HCT116 (cell line): ENCODE data around the gene TET2. TPM values are rescaled to one million over a fixed set of nuclear protein-coding genes. Genes with fewer than 3 reads are reported as not detected.

ENCODE experiments used
- ATAC-seq: fragments of 200-7000 bp; cut with Tn5 transposase; 2 replicates; pipeline ENCODE4 v1.9.1; 2020; ENCODE audit warnings: mild to moderate bottlenecking, moderate library complexity
- BruUV-seq: library from RNA; stranded (reverse); fragments of 400-500 nt; replicated peaks from 2 replicates; lab custom pipeline; 2021; lab: Mats Ljungman, UMichigan
- CTCF ChIA-PET: fragments of 300-600 bp; sonication (Branson Sonifier 250); formaldehyde crosslinking; loops from one replicate; lab custom pipeline; 2021; ENCODE audit warnings: antibody characterized with exemption; lab: Charles Lee
- POLR2A ChIA-PET: fragments of 300-600, 350-600 bp; sonication (Branson Sonifier 250); formaldehyde crosslinking; loops from one replicate; lab custom pipeline; 2021; ENCODE audit warnings: antibody characterized with exemption; lab: Charles Lee
- RAD21 ChIA-PET, 2 experiments: fragments of 300-600 bp; sonication (Branson Sonifier 250); formaldehyde crosslinking; loops; one replicate each; lab custom pipeline; 2023; ENCODE audit warnings: low total read pairs in 2 of 2; ENCODE audit not compliant: uncharacterized antibody in 2 of 2, unreplicated experiment in 2 of 2, low non-redundant PET in 1 of 2; lab: Charles Lee
- DNase-seq: peaks from one replicate; pipeline ENCODE4 v3.0.0-alpha.2; 2010; ENCODE audit warnings: low read depth, low spot score
- H2AFZ ChIP-seq: fragments of 200-600 bp; shearing (Covaris generic), sonication (generic); 2 replicates; pipeline ENCODE4 v1.6.1; 2017; ENCODE audit warnings: low read depth, mixed run types, mixed read lengths, antibody characterized with exemption, low read length; ENCODE audit not compliant: poor library complexity, severe bottlenecking
- H3K27ac ChIP-seq: 2 replicates; pipeline ENCODE4 v1.5.1; 2012; ENCODE audit warnings: low read depth, low read length
- H3K27me3 ChIP-seq: fragments of 200-600 bp; sonication (generic); 2 replicates; pipeline ENCODE4 v1.6.1; 2016; ENCODE audit warnings: mixed run types, low read length, mixed read lengths; ENCODE audit not compliant: insufficient read depth
- H3K36me3 ChIP-seq, 2 experiments: fragments of 200-500 bp in 1 of 2; fragments of 200-600 bp in 1 of 2; sonication (Bioruptor generic) in 1 of 2; sonication (generic) in 1 of 2; 2 replicates each; pipeline versions ENCODE4 v1.5.1 to v1.6.1; 2014 to 2016; ENCODE audit warnings: low read length in 2 of 2, inconsistent platforms in 1 of 2, mixed read lengths in 1 of 2, mixed run types in 1 of 2; ENCODE audit not compliant: insufficient read depth in 2 of 2, control insufficient read depth in 1 of 2
- H3K4me1 ChIP-seq, 2 experiments: fragments of 200-600 bp in 1 of 2; sonication (generic) in 1 of 2; 2 replicates each; pipeline versions ENCODE4 v1.5.1 to v1.6.1; 2012 to 2017; ENCODE audit warnings: low read length in 2 of 2, inconsistent platforms in 1 of 2, mild to moderate bottlenecking in 1 of 2, mixed read lengths in 1 of 2, mixed run types in 1 of 2, moderate library complexity in 1 of 2; ENCODE audit not compliant: insufficient read depth in 2 of 2, control insufficient read depth in 1 of 2
- H3K4me2 ChIP-seq: fragments of 200-600 bp; sonication (generic); 2 replicates; pipeline ENCODE4 v1.6.1; 2017; ENCODE audit warnings: mixed run types, low read length, mixed read lengths
- H3K4me3 ChIP-seq, 2 experiments: fragments of 200-600 bp in 1 of 2; sonication (generic) in 1 of 2; replicated peaks in 1 of 2; 2 replicates each; pipeline ENCODE4 v1.5.1; 2011 to 2016; ENCODE audit warnings: low read length in 2 of 2, control low read depth in 1 of 2, low read depth in 1 of 2, mild to moderate bottlenecking in 1 of 2, mixed read lengths in 1 of 2, mixed run types in 1 of 2
- H3K79me2 ChIP-seq: fragments of 200-600 bp; sonication (generic); 2 replicates; pipeline ENCODE4 v1.6.1; 2017; ENCODE audit warnings: mild to moderate bottlenecking, mixed run types, low read length, moderate library complexity, mixed read lengths; ENCODE audit not compliant: insufficient read depth
- H3K9ac ChIP-seq: fragments of 200-600 bp; sonication (generic); 2 replicates; pipeline ENCODE4 v1.6.1; 2016; ENCODE audit warnings: low read length, mixed read lengths
- H3K9me2 ChIP-seq: fragments of 200-600 bp; sonication (generic), shearing (Covaris generic); 2 replicates; pipeline ENCODE4 v1.6.1; 2017; ENCODE audit warnings: mixed run types, mild to moderate bottlenecking, moderate library complexity; ENCODE audit not compliant: insufficient read depth
- H3K9me3 ChIP-seq, 2 experiments: fragments of 200-500 bp in 1 of 2; fragments of 200-600 bp in 1 of 2; sonication (Bioruptor generic) in 1 of 2; sonication (generic) in 1 of 2; 2 replicates each; pipeline ENCODE4 v1.6.1; 2014 to 2017; ENCODE audit warnings: low read length in 2 of 2, mixed read lengths in 2 of 2, inconsistent platforms in 1 of 2, low read depth in 1 of 2, mild to moderate bottlenecking in 1 of 2, mixed run types in 1 of 2, moderate library complexity in 1 of 2; ENCODE audit not compliant: control insufficient read depth in 1 of 2, insufficient read depth in 1 of 2
- H4K20me1 ChIP-seq: fragments of 200-600 bp; sonication (generic), shearing (Covaris generic); 2 replicates; pipeline ENCODE4 v1.6.1; 2017; ENCODE audit warnings: mixed run types, mild to moderate bottlenecking, moderate library complexity; ENCODE audit not compliant: insufficient read depth
- EGR1 ChIP-seq: IDR thresholded peaks from 2 replicates; pipeline ENCODE4 v1.6.1; 2012; ENCODE audit warnings: low read depth
- EZH2phosphoT487 ChIP-seq: fragments of 200-600 bp; IDR thresholded peaks from 2 replicates; pipeline ENCODE4 v1.6.1; 2018; ENCODE audit warnings: antibody characterized with exemption, borderline replicate concordance
- JUND ChIP-seq: IDR thresholded peaks from 2 replicates; pipeline ENCODE4 v1.6.1; 2012
- POLR2A ChIP-seq: IDR thresholded peaks from 2 replicates; pipeline ENCODE4 v1.7.0; 2011; ENCODE audit warnings: borderline replicate concordance; ENCODE audit not compliant: insufficient read depth, insufficient read length; ENCODE audit errors: extremely low read depth
- POLR2AphosphoS5 ChIP-seq: IDR thresholded peaks from 2 replicates; pipeline ENCODE4 v1.6.1; 2011; ENCODE audit warnings: mild to moderate bottlenecking, low read depth, low read length, moderate library complexity
- SP1 ChIP-seq: IDR thresholded peaks from 2 replicates; pipeline ENCODE4 v1.6.1; 2012; ENCODE audit warnings: low read depth
- intact Hi-C: fragments of 100-400 bp; cut with micrococcal nuclease; formaldehyde crosslinking; loops from 2 replicates; pipeline ENCODE4 v1.10.0; 2022
- total RNA-seq: library from RNA; stranded (reverse); gene quantifications from one replicate; pipeline ENCODE4 v1.2.1, GENCODE V29; 2021; ENCODE audit not compliant: unreplicated experiment
- TF ChIP-seq, protein P1 (sequence below): IDR thresholded peaks from 2 replicates; pipeline ENCODE4 v1.6.1; 2012; ENCODE audit warnings: low read depth
- TF ChIP-seq, protein P2 (sequence below): IDR thresholded peaks from 2 replicates; pipeline ENCODE4 v1.6.1; 2012

TET2 gene
- total RNA-seq, 1 experiment from 2014 or later: 9.7 TPM

DNA sequence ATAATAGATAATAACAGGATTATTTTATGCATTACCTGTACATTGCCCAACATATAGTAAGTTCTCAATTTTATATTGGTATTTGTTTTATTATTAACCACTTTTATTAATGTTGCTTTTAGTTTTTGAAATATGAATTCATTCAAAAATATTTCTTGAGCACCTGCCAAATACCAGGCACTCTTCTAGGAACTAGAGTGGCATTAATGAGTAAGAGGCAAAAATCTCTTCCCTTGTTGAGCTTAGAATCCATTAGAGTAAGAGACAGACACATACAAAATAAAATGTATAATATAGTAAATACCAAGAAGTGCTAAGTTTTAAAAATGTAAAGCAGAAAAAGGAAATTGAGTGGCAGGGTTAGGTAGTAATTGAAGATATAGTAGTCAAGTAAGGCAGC, 45.8 kb downstream of the TET2 start:
- BruUV-seq: no TSS peak
- no peaks in the 10 kb centered on the region for H3K79me2 ChIP-seq
- ATAC-seq: no peak
- no peaks in the 10 kb centered on the region for H3K36me3 ChIP-seq
- H3K9me3 ChIP-seq: no peaks in the 10 kb centered on the region
- TF ChIP-seq JUND: no peak
- TF ChIP-seq, protein P1, sequence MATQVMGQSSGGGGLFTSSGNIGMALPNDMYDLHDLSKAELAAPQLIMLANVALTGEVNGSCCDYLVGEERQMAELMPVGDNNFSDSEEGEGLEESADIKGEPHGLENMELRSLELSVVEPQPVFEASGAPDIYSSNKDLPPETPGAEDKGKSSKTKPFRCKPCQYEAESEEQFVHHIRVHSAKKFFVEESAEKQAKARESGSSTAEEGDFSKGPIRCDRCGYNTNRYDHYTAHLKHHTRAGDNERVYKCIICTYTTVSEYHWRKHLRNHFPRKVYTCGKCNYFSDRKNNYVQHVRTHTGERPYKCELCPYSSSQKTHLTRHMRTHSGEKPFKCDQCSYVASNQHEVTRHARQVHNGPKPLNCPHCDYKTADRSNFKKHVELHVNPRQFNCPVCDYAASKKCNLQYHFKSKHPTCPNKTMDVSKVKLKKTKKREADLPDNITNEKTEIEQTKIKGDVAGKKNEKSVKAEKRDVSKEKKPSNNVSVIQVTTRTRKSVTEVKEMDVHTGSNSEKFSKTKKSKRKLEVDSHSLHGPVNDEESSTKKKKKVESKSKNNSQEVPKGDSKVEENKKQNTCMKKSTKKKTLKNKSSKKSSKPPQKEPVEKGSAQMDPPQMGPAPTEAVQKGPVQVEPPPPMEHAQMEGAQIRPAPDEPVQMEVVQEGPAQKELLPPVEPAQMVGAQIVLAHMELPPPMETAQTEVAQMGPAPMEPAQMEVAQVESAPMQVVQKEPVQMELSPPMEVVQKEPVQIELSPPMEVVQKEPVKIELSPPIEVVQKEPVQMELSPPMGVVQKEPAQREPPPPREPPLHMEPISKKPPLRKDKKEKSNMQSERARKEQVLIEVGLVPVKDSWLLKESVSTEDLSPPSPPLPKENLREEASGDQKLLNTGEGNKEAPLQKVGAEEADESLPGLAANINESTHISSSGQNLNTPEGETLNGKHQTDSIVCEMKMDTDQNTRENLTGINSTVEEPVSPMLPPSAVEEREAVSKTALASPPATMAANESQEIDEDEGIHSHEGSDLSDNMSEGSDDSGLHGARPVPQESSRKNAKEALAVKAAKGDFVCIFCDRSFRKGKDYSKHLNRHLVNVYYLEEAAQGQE: no peak
- no peak for TF ChIP-seq POLR2AphosphoS5
- TF ChIP-seq, protein P2, sequence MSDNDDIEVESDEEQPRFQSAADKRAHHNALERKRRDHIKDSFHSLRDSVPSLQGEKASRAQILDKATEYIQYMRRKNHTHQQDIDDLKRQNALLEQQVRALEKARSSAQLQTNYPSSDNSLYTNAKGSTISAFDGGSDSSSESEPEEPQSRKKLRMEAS: no peak
- TF ChIP-seq EZH2phosphoT487: no peak
- TF ChIP-seq POLR2A: no peak
- no peak for TF ChIP-seq SP1
- no peak overlapping the region for H3K9ac ChIP-seq
- peaks cover 0 to 4% of the 10 kb centered on the region in 2 experiments; a peak in 1 of 4 replicates for H3K4me1 ChIP-seq
- ChIA-PET POLR2A (no interaction called here), CTCF (no interaction called here), RAD21 (no interaction called here)
- intact Hi-C loops: no loop called here
- H3K27me3 ChIP-seq: no peaks in the 10 kb centered on the region
- no peak overlapping the region for H3K27ac ChIP-seq
- no peaks in the 10 kb centered on the region for H4K20me1 ChIP-seq
- H2AFZ ChIP-seq: no peak overlapping the region
- no peak for DNase-seq
- no peak overlapping the region for H3K4me3 ChIP-seq
- no peak overlapping the region for H3K4me2 ChIP-seq
- no peaks in the 10 kb centered on the region for H3K9me2 ChIP-seq

DNA sequence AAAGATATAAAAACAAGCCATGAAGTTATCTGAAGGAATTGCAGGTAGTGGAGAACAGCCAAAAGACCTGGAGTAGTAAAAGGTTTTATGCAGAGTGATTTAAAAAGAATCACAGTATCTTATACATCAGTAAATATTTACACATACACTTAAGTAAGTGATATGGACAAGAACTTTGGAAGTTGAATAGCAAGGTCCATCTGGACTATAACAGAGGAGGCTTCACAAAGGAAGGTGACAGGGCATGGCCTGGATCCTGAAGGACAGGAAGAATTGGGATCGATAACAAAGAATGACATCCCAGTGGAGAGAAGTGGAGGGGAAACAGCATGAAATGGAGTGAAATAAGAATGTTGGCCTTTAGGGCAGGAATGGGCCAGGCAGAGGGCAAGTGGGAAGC, 46.2 kb downstream of the TET2 start:
- no peaks in the 10 kb centered on the region for H3K79me2 ChIP-seq
- no peaks in the 10 kb centered on the region for H3K9me3 ChIP-seq
- TF ChIP-seq EGR1: no peak
- ATAC-seq: no peak
- no peaks in the 10 kb centered on the region for H3K36me3 ChIP-seq
- no peak overlapping the region for H3K9ac ChIP-seq
- BruUV-seq: no TSS peak
- no peaks in the 10 kb centered on the region for H3K27me3 ChIP-seq
- peaks cover 0 to 4% of the 10 kb centered on the region in 2 experiments; a peak in 1 of 4 replicates for H3K4me1 ChIP-seq
- POLR2A ChIA-PET: no interaction called here
- CTCF ChIA-PET: no interaction called here
- H3K4me2 ChIP-seq: no peak overlapping the region
- intact Hi-C loops: no loop called here
- RAD21 ChIA-PET: no interaction called here
- no peaks in the 10 kb centered on the region for H4K20me1 ChIP-seq
- H2AFZ ChIP-seq: no peak overlapping the region
- DNase-seq: no peak
- H3K27ac ChIP-seq: no peak overlapping the region
- no peaks in the 10 kb centered on the region for H3K9me2 ChIP-seq
- no peak overlapping the region for H3K4me3 ChIP-seq
